ENCODE results near the gene RBM42.

GRCh38 chr19:35642312-35642711 lies 13.5 kb downstream of the RBM42 start:
- TF ChIP-seq EZH2 (IDR thresholded peaks at IDR 0.05; ENCODE audit: insufficient read depth, poor library complexity, severe bottlenecking) (no peak), EZH2phosphoT487 (IDR thresholded peaks at IDR 0.05; ENCODE audit: insufficient read depth, low read depth) (no peak)
